Type B pancreatic cell (in vitro differentiated cells): ENCODE results near the gene APOBEC3A. TPM values are rescaled to one million over a fixed set of nuclear protein-coding genes. Genes with fewer than 3 reads are reported as not detected.
"Not testable (repeated sequence)": the region's sequence is repeated elsewhere in the genome, so short reads cannot be mapped to it uniquely, and the experiment has no call there.

Experiments
- DNase-seq: peaks from one replicate; pipeline ENCODE4 v3.0.0; 2021; ENCODE audit warnings: mixed read lengths; ENCODE audit not compliant: unreplicated experiment; ENCODE audit errors: extremely low spot score
- H3K27ac Mint-ChIP-seq: 2 replicates; pipeline ENCODE4 v1.8.0; 2021; ENCODE audit warnings: mild to moderate bottlenecking, mixed read lengths
- H3K27me3 Mint-ChIP-seq: 2 replicates; pipeline ENCODE4 v1.8.0; 2021; ENCODE audit warnings: mixed read lengths
- H3K36me3 Mint-ChIP-seq: 2 replicates; pipeline ENCODE4 v1.8.0; 2021; ENCODE audit warnings: mixed read lengths
- H3K4me1 Mint-ChIP-seq: one replicate; pipeline ENCODE4 v1.8.0; 2021; ENCODE audit warnings: mixed read lengths; ENCODE audit not compliant: unreplicated experiment
- H3K4me3 Mint-ChIP-seq: 2 replicates; pipeline ENCODE4 v1.8.0; 2021; ENCODE audit warnings: mild to moderate bottlenecking, mixed read lengths
- H3K9me3 Mint-ChIP-seq: 2 replicates; pipeline ENCODE4 v1.8.0; 2021; ENCODE audit warnings: mixed read lengths
- total RNA-seq: library from RNA; stranded (reverse); gene quantifications from 2 replicates; pipeline ENCODE4 v1.2.1, GENCODE V29; 2021; ENCODE audit warnings: low replicate concordance
- TF ChIP-seq, protein P1 (sequence below): fragments of 200-600 bp; sonication (generic); conservative IDR thresholded peaks from 2 replicates; pipeline ENCODE4 v1.5.0; 2021; ENCODE audit warnings: antibody characterized with exemption, mild to moderate bottlenecking

The APOBEC3A gene
- total RNA-seq, 1 donor from 2014 or later, result 1.6 TPM

GRCh38 chr22:38981005-38981991 lies 23.9 kb downstream of the APOBEC3A start:
- TF ChIP-seq, protein P1, sequence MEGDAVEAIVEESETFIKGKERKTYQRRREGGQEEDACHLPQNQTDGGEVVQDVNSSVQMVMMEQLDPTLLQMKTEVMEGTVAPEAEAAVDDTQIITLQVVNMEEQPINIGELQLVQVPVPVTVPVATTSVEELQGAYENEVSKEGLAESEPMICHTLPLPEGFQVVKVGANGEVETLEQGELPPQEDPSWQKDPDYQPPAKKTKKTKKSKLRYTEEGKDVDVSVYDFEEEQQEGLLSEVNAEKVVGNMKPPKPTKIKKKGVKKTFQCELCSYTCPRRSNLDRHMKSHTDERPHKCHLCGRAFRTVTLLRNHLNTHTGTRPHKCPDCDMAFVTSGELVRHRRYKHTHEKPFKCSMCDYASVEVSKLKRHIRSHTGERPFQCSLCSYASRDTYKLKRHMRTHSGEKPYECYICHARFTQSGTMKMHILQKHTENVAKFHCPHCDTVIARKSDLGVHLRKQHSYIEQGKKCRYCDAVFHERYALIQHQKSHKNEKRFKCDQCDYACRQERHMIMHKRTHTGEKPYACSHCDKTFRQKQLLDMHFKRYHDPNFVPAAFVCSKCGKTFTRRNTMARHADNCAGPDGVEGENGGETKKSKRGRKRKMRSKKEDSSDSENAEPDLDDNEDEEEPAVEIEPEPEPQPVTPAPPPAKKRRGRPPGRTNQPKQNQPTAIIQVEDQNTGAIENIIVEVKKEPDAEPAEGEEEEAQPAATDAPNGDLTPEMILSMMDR, result peak; percentile 71
- peak overlapping the region; percentile 94 for H3K27ac Mint-ChIP-seq
- H3K36me3 Mint-ChIP-seq, result no peaks in the 10 kb centered on the region
- DNase-seq, result no peak
- H3K4me1 Mint-ChIP-seq, result peaks cover 9% of the 10 kb centered on the region
- H3K9me3 Mint-ChIP-seq, result peaks cover 5% of the 10 kb centered on the region
- H3K4me3 Mint-ChIP-seq, result peak overlapping the region; percentile 40
- no peaks in the 10 kb centered on the region for H3K27me3 Mint-ChIP-seq

- Mint-ChIP-seq H3K4me3 (peak within 1 kb of the TSS; percentile 81), H3K27ac (peak within 1 kb of the TSS; percentile 94), H3K27me3 (no peaks in the 10 kb centered on the region), H3K4me1 (peaks cover 9% of the 10 kb centered on the region), H3K36me3 (no peaks in the 10 kb centered on the region), H3K9me3 (peaks cover 5% of the 10 kb centered on the region)
- TF ChIP-seq, protein P1, result no peak
- DNase-seq, result no peak
Measured at GRCh38 chr22:38981992-38982927, 24.9 kb downstream of the APOBEC3A start, which contains the start of gene APOBEC3B. Gene APOBEC3B (plus strand): TSS chr22:38982347. CDS start chr22:38982454, 107 bp downstream.

DNA sequence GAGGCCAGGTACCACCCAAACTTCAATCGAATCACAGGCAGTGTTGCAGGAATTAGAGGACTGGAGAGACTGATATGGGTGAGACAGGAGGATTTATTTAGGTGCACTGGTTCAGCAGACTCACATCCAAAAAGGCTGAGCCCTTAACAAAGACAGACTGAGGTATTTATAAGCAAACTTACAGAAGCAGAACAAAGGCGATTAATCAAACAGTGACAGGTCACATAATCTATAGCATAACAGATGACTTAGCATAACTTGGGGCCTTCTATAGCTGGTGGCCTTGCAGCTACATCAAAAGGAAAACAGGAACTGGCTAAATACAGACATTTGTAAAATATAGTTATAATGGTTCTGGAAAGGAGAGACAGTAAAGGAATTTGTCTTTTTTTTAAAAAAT lies 26.8 kb downstream of the APOBEC3A start:
- Mint-ChIP-seq H3K27ac (peak overlapping the region; percentile 91), H3K27me3 (no peaks in the 10 kb centered on the region)
- TF ChIP-seq, protein P1, result no peak

GRCh38 chr22:38984784-38985757 lies 27.7 kb downstream of the APOBEC3A start:
- not testable (repeated sequence) for H3K4me1 Mint-ChIP-seq, H3K27me3 Mint-ChIP-seq, DNase-seq, H3K36me3 Mint-ChIP-seq, H3K9me3 Mint-ChIP-seq
- Mint-ChIP-seq H3K4me3 (peak overlapping the region; percentile 44), H3K27ac (peak overlapping the region; percentile 91)

More for the DNA sequence above, 26.8 kb downstream of the APOBEC3A start:
- Mint-ChIP-seq H3K36me3 (no peaks in the 10 kb centered on the region), H3K9me3 (peaks cover 5% of the 10 kb centered on the region), H3K4me1 (peaks cover 9% of the 10 kb centered on the region), H3K4me3 (peak overlapping the region; percentile 1)
- DNase-seq, result no peak

GRCh38 chr22:38986629-38987028 lies 29.2 kb downstream of the APOBEC3A start:
- TF ChIP-seq, protein P1, result no peak
- Mint-ChIP-seq H3K27me3 (no peaks in the 10 kb centered on the region), H3K4me3 (no peak overlapping the region), H3K36me3 (no peaks in the 10 kb centered on the region), H3K4me1 (peaks cover 5% of the 10 kb centered on the region), H3K9me3 (peaks cover 5% of the 10 kb centered on the region), H3K27ac (no peak overlapping the region)
- no peak for DNase-seq
